Measurements from ENCODE around the gene AICDA. TPM values are rescaled to one million over a fixed set of nuclear protein-coding genes. Genes with fewer than 3 reads are reported as not detected.
"Not testable (repeated sequence)": the region's sequence is repeated elsewhere in the genome, so short reads cannot be mapped to it uniquely, and the experiment has no call there.

Gene AICDA
- 0.23 TPM for polyA plus RNA-seq (ENCODE audit: insufficient read length)

DNA sequence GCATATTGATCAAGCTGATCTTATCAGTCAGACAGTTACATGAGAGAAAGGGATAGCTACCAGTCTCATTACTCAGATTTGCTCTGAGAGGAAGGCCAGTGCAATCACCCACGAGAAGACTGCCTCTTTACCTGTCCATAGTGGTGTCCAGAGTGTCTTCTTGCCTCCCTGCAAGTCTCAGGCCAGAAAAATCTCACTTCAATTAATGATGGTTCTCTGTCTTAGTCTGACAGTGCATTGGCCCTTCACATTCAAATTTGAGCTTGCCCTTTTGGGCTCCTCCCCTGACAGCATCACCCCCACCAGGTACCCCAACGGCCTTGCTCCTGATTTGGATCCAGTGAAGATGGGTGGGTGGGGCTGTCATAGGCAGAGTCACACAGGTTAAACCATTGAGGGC, at the start of gene AICDA:
Gene AICDA (minus strand): TSS at position 231 of the 400 bp plus-strand sequence. CDS start 92 bp downstream, at position 139.
- no peak for DNase-seq

DNA sequence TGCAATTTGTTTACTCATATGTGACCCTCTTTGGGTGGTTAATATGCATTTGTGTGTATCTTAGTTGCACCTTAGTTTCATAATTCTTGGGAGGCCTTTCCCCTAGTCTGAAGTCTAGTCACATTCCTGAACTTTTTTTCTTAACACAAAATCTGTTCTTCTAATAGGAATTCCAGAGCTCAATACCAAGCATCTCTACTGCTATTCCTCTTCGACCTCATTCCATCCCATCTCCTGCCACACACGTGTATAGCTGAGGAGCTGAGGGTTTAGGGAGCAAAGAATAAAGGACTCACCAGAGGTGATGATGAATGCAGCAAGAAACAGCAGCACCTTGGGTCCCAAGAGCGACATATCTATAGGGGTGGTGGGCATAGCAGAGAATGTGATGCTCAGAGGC, 49.1 kb upstream of the AICDA start:
- no peak for DNase-seq

DNA sequence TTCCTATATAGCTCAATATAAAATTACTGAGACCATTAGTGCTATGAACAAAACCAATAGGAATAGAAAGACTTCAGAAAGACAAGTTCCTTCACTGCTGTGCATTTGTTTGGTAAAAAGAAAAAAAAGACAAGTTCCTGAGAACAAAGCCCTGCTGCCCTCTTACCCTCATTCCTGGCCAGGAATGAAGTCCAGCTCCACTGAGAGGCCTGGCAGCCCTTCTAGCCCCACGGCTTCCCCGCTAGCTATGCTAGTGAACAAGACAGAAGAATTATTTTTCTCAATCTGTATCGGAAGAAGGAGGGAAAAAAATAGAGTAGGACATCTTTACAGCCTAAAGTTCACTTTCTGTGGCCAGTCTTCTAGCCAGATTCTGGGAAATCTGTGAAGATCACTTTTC, 48.4 kb upstream of the AICDA start:
- no peak for DNase-seq

DNA sequence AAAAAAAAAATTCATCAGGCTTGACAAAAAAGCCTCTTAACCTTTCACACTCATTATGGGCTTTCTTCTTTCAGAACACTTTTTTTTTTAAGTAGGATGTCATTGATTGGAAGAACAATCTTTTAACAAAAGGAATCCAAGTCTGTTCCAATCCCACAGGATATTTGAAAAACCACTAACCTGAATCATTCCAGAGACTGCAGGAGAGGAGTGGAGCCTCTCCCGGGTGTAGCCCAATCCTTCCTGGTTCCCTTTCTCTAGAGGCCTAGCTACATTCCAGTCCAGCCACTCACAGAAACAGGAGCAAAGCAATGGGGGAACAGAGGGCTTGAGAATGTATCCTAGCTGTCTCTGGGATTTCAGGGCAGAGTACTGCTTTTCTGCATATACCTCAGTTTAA, 45.7 kb upstream of the AICDA start:
- DNase-seq, result no peak

DNA sequence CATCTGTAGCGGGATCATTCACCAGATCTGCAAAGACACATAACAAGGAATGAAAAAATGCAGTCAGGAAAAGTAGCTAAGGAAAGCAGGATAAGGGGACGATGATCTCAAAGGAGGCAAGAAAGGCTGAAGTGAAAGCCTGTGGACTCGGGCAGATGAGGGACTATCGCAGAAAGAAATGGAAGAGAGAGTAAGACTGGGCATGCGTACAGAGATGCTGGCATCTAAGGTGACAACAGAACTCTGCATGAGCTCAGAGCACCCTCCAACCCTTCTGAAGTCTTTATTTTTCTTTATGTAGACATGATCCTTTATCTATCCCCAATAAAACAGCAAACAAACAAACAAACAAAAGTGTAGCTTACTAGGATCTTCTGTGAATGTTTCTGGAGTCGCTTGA, 42.8 kb upstream of the AICDA start:
- DNase-seq, result no peak

DNA sequence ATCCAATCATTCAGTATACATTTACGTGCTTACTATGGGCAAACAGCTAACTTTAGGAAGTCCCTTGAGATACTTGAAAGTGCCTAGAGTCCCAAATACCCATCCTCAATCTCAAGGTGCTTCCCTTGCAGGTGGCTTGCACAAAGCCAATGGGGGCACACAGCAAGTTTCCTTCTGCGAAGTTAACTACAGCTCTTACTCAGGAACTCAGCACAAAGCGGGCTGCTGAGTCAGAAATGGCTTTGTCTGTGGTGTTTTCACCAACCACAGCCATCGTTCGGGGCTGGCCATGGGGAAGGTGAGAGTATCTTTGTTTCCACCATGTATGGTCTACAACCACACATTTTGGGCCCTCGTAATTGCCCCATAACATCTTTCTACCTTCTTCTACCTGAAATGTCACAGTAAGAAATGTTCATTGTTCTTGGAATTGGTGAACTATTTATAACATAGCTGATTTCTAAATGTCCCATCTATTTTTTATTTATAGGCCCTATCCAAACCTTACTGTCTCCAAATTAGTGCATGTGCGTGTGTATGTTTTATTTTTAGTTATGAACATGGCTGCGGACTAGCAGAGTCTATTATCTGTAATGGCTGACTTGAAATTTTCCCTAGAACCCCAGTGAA, 36.0 kb upstream of the AICDA start:
- DNase-seq, result no peak

DNA sequence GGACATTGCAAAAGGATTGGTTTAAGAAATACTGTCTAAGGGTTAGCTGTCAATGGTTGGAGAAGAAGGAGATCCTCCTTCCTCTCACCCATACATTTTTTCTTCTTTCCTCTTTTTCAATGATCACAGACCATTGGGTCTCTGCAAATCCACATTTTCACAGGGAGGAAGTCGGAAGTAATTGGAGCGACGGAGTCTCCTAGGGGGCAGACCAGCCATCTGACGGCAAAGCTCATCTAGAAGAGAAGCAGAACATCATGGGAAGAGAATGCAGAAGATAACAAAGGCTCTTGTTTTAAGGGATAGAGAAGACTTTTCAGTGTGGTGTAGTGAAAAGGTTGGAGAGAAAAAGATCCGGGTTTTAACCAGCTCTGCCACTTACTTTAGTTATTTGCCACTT, 35.3 kb upstream of the AICDA start:
- DNase-seq, result no peak

DNA sequence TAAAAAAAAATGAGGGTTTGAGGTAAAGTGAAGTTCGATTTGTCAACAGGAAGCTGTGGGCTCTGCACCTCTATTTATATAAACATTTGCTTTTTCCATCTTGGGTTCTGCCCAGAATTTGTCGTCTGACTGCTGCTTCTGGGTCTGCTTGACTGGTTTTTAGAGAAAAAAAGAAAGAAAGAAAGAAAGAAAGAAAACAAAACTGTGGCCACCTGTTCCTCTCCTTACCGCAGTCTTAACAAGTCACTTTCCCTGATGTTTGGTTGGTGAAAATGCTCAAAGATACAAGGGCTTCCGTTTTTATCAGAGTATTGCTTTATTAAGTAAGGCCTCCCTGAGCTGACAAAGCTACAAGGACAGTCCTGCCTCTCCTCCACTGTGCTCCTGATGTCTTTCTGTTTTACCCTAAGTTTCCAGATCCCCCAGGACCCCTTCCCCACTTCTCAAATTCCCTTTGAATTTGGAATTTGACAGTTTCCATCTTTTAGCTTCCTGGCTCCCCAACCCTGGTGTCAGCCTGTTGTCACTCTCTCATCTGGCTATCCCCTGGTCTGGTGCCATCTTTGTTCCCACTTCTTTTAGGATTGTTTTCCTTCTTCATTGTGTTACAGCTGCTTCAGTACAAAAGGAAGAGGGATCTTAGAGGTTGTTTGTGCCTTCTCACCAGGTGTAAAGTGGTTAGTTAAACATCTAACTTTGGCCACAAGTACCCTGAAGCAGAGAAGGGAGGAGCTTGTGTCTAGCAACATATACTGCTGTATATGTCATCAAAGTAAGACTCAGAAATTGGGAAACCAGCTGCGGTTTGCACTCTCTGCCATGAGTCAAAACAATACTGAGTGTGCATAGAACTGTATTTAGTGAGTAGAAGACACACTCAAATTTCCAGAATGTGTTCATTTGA, 31.9 kb upstream of the AICDA start:
- DNase-seq, result no peak

DNA sequence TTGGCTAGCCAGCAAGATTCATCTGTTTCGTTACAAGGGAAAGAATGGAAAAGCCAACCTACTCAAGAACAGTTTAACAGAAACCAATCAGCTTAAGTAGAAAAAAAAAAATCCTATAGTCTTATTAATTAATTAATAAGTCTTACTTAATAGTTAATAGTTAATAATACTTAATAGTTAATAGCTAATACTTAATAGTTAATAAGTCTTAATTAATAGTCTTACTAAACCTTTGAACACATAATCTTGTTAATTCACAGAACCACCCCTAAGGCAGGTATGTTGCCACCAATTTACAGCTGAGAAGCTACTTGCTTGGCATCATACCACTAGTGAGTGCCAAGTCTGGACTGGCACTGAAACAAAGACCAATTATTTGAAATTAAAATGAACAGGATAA, 30.1 kb upstream of the AICDA start:
- no peak for DNase-seq

DNA sequence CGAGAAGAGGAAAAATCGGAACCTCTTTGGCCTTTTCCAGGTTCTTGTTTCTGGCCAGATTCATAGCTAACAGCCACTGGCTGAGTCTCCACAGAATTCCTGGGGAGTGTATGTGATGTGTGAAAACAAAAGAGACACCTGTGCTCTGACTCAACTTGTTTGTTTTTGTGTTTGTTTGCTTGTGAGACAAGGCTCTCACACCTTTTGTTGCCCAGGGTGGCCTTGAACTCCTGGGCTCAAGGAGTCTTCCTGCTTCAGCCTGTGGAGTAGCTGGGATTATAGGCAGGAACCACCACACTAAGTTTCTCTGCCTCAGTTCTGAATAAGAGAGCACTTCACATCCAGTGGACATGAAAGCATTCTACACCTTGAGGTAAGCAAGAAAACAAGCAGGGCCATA, 27.3 kb upstream of the AICDA start:
- no peak for DNase-seq

DNA sequence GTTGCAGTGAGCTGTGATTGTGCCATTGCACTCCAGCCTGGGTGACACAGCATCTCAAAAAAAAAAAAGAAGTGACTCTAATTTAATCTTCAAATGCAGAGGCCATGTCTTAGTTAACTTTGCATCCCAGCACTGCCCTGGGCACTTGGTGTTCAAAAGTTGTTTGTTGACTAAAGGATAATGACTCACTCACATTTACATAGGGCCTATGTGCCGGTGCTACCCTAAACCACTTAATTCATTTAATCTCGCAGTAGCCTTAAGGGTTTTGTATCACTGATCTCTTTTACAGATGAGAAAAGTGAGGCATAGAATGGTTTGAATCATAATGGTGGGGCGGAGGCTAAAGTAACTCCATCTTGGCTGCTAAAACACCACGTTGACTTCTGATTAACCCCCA, 26.3 kb upstream of the AICDA start:
- DNase-seq, result no peak

DNA sequence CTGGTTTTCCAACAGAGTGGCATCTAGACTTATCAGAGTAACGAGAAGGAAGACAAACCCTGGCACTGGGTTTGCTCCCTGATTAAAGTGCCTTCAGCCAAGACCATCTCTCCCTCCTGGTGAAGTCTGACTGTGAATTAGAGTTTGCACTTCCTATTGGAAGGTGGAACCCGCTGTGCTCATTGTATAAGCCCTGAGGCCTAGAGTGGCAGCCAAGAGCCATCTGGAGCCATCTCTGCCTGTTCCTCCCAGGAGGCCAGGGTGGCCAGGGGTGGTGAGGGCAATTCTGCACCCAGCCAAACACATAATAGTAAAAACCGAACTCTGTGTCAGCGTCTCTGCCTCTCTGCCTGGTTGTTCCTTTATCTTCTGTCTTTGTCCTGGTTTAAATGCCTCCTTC, 25.0 kb upstream of the AICDA start:
- no peak for DNase-seq

DNA sequence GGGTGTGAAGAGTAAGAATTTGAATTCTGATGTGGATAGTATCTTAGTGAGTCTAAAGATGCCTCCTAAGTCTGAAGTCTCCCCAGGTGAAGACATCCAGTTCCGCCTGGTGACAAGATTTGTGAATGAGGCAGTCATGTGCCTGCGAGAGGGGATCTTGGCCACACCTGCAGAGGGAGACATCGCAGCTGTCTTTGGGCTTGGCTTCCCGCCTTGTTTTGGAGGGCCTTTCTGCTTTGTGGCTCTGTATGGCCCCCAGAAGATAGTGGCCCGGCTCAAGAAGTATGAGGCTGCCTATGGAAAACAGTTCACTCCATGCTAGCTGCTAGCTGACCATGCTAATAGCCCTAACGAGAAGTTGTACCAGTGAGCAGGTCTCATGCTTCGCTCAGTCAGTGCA, 24.6 kb upstream of the AICDA start:
- no peak for DNase-seq

DNA sequence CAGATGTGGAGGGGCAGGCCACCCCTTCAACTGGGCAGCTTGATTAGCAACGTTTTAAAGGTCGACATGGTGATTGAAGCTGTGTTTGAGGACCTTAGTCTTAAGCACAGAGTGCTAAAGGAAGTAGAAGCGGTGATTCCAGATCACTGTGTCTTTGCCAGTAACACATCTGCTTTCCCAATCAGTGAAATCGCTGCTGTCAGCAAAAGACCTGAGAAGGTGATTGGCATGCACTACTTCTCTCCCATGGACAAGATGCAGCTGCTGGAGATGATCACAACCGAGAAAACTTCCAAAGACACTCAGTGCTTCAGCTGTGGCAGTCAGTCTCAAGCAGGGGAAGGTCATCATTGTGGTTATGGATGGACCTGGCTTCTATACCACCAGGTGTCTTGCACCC, 23.9 kb upstream of the AICDA start:
- no peak for DNase-seq

DNA sequence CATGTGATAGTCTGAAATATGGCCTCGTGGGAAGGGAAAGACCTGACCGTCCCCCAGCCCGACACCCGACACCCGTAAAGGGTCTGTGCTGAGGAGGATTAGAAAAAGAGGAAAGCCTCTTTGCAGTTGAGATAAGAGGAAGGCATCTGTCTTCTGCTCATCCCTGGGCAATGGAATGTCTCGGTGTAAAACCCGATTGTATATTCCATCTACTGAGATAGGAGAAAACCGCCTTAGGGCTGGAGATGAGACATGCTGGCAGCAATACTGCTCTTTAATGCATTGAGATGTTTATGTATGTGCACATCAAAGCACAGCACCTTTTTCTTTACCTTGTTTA, 23.3 kb upstream of the AICDA start:
- not testable (repeated sequence) for DNase-seq

DNA sequence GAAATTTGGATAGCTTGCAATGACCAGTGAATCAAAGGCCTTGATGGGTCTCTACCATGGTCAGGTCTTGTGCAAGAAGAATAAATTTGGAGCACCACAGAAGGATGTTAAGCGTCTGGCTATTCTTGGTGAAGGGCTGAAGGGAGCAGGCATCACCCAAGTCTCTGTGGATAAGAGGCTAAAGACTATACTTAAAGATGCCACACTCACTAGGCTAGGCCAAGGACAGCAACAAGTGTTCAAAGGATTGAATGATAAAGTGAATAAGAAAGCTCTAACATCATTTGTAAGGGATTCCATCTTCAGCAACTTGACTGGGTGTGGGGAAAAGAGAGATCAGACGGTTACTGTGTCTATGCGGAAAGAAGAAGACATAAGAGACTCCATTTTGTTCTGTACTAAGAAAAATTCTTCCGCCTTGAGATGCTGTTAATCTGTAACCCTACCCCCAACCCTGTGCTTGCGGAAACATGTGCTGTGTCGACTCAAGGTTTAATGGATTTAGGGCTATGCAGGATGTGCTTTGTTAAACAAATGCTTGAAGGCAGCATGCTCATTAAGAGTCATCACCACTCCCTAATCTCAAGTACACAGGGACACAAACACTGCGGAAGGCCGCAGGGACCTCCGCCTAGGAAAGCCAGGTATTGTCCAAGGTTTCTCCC, 22.8 kb upstream of the AICDA start:
- not testable (repeated sequence) for DNase-seq

DNA sequence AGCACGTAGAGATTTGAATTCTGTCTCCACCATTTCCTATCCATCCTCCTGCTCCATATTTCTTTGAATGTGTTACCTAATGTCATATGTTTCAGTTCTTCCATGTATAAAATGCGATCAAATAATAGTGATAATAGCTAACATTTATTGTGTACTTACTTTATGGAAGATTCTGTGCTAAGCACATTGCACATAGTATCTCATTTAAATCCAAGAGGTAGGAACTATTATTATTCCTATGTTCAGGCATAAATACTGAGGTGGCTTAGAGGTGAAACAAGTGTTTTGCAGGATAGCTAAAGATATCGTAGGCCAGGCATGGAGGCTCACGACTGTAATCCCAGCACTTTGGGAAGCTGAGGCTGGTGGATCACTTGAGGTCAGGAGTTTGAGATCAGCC, 17.5 kb upstream of the AICDA start:
- no peak for DNase-seq

DNA sequence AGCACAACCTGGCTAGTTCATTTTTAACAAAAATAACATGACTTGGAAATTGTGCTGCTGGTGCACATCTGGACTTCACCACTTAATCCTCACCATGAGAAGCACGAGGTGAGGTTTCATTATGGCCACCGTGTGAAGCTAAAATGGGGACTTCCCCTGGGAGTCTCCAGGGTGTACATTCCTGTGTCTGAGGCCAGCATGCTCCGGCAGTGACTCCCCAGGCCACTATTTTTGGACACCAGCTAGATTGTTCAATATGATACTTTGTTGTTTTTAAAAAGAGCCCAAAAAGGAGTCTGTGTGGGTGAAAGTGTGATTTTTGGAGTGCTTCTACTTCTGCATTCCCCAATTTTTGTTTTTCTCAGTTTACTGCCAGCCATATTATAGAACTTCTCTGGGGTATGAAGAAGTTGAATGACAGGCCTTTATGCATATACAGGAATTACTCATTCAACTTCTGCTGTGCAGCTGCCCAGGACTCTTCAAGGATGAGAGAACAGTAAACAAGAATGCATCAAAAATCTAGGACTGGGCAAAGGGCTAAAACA, 16.9 kb upstream of the AICDA start:
- no peak for DNase-seq

DNA sequence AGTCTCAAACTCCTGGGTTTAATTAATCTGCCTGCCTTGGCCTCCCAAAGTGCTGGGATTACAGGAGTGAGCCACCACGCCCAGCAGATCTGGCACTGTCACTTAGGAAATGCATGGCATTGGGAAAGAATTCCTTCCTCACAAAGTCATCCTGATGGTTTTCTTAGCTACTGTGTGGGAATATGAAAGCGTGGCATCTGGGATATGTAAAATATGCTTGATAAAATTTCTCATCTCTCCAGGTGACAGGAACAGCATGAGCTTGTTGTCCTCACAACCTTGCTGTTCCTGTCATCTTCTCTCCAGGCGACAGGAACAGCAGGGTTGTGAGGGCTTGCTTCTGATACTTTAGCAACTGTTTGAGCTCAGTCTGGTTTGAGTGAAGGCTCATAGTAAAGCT, 16.1 kb upstream of the AICDA start:
- DNase-seq, result no peak

DNA sequence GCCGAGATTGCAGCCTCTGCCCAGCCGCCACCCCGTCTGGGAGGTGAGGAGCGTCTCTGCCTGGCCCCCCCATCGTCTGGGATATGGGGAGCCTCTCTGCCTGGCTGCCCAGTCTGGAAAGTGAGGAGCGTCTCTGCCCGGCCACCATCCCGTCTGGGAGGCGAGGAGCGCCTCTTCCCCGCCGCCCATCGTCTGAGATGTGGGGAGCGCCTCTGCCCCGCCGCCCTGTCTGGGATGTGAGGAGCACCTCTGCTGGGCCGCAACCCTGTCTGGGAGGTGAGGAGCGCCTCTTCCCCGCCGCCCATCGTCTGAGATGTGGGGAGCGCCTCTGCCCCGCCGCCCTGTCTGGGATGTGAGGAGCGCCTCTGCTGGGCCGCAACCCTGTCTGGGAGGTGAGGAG, 12.1 kb upstream of the AICDA start:
- DNase-seq, result not testable (repeated sequence)

DNA sequence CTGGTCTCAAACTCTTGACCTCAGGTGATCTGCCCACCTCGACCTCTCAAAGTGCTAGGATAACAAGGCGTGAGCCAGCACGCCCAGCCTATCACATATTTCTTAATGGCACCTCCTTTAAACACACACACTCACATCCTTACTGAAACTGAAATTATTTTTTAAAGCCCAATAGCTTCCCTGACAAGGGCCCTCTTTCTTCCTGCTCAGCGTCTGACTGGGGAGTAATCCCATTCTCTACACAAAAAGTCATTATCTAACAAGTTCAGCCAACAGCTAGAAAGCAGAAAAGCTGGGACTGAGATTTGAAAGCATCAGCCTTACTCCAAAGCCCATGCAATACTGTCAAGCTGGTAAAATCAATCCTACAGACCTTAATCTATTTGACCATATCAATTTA, 10.0 kb upstream of the AICDA start:
- no peak for DNase-seq

DNA sequence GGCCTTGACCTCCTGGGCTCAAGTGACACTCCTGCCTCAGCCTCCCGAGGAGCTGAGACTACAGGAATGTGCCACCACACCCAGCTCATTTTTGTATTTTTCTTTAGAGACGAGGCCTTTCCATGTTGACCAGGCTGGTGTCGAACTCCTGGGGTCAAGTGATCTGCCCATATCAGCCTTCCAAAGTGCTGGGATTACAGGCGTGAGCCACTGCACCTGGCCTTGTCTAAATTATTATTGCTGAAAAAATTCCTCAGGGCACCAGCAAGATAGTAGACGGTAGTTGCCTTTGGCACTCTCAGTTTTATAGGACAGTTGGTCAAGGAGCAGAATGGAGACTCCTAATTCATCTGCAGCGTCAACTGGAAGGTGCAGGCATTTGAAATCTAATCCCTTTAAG, 2.5 kb upstream of the AICDA start:
- no peak for DNase-seq

DNA sequence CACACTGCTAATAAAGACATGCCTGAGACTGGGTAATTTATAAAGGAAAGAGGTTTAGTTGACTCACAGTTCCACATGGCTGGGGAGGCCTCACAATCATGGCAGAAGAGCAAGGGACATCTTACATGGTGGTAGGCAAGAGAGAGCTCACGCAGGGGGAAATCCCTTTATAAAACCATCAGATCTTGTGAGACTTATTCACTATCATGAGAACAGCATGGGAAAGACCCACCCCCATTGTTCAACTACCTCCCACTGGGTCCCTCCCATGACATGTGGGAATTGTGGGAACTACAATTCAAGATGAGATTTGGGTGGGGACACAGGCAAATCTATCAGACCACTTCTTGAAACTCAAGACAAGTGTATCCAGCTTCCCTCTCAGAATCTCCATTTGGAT, 1.2 kb upstream of the AICDA start:
- not testable (repeated sequence) for DNase-seq
